ENCODE data around the gene TBXAS1. TPM values are rescaled to one million over a fixed set of nuclear protein-coding genes. Genes with fewer than 3 reads are reported as not detected.
"Not testable (repeated sequence)": the region's sequence is repeated elsewhere in the genome, so short reads cannot be mapped to it uniquely, and the experiment has no call there.

The TBXAS1 gene
- total RNA-seq, 1 donor: 67.8 TPM

- peaks cover 23% of the 10 kb centered on the region for H3K4me1 ChIP-seq (ENCODE audit: insufficient read depth, low read length)
- no peaks in the 10 kb centered on the region for H3K27me3 ChIP-seq (ENCODE audit: insufficient read depth, low read length)
- no peak overlapping the region for H3K4me3 ChIP-seq (ENCODE audit: low read length)
- no peaks in the 10 kb centered on the region for H3K9me3 ChIP-seq (ENCODE audit: low read depth, low read length)
Measured at GRCh38 chr7:139916717-139917395, 87.8 kb downstream of the TBXAS1 start.

GRCh38 chr7:139917851-139918250 is 88.8 kb downstream of the TBXAS1 start:
- Histone ChIP-seq H3K27me3 (ENCODE audit: insufficient read depth, low read length) (no peaks in the 10 kb centered on the region), H3K4me3 (ENCODE audit: low read length) (no peak overlapping the region), H3K9me3 (ENCODE audit: low read depth, low read length) (no peaks in the 10 kb centered on the region), H3K4me1 (ENCODE audit: insufficient read depth, low read length) (peaks cover 23% of the 10 kb centered on the region)

DNA sequence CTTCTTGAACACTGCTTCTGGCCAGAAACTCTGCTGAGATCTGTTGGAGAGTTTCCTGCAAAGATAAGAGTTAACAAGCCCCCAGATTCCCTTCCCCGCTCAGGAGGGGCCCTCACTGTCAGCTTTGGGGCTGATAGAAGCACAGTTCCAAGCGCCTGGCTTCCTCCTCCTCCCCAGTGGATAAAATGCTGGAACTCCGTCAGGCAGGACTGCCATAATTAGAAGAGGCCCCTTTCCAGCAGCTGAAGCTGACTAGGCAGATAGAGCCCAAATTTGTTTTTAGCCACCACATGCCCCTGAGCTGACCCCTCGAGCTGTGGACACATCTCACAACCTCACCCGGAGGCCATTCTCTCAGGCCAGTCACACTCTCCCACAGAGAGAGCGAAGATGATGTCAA is 89.4 kb downstream of the TBXAS1 start:
- H3K27me3 ChIP-seq (ENCODE audit: insufficient read depth, low read length): no peaks in the 10 kb centered on the region
- no peaks in the 10 kb centered on the region for H3K9me3 ChIP-seq (ENCODE audit: low read depth, low read length)
- H3K4me1 ChIP-seq (ENCODE audit: insufficient read depth, low read length): peaks cover 23% of the 10 kb centered on the region
- no peak overlapping the region for H3K4me3 ChIP-seq (ENCODE audit: low read length)

DNA sequence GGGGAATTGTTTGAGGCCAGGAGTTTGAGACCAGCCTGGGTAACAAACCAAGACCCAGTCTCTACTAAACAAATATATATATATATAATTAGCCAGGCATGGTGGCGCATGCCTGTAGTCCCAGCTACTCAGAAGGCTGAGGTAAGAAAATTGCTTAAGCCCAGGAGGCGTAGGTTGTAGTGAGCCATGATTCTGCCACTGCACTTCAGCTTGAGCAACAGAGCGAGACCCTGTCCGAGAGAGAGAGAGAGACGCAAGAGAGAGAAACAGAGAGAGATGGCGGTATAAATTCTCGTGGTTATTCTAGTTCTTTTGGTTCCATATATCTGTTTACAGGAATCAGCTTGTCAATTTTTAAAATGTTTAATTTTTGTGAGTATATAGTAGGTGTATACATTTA is 94.0 kb downstream of the TBXAS1 start:
- Histone ChIP-seq H3K27me3 (ENCODE audit: insufficient read depth, low read length) (no peaks in the 10 kb centered on the region), H3K4me3 (ENCODE audit: low read length) (no peak overlapping the region), H3K4me1 (ENCODE audit: insufficient read depth, low read length) (peaks cover 9% of the 10 kb centered on the region), H3K9me3 (ENCODE audit: low read depth, low read length) (no peaks in the 10 kb centered on the region)

DNA sequence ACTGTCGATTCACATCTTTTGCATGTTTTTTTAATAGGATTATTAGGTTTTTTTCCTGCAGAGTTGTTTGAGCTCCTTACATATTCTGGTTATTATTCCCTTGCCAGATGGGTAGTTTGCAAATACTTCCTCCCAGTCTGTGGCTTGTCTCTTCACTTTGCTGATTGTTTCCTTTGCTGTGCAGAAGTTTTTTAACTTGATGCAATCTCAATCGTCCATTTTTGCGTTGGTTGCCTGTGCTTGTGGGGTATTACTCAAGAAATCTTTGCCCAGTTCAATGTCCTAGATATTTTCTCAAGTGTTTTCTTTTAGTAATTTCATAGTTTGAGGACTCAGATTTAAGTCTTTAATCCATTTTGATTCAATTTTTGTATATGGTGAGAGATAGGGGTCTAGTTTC is 95.4 kb downstream of the TBXAS1 start:
- H3K4me1 ChIP-seq (ENCODE audit: insufficient read depth, low read length): peaks cover 9% of the 10 kb centered on the region

GRCh38 chr7:139929221-139929620 is 100.2 kb downstream of the TBXAS1 start:
- H3K4me3 ChIP-seq (ENCODE audit: low read length); H3K4me1 ChIP-seq (ENCODE audit: insufficient read depth, low read length); H3K9me3 ChIP-seq (ENCODE audit: low read depth, low read length); H3K27me3 ChIP-seq (ENCODE audit: insufficient read depth, low read length): not testable (repeated sequence)

More for the DNA sequence above, 95.4 kb downstream of the TBXAS1 start:
- Histone ChIP-seq H3K27me3 (ENCODE audit: insufficient read depth, low read length) (no peaks in the 10 kb centered on the region), H3K4me3 (ENCODE audit: low read length) (no peak overlapping the region), H3K9me3 (ENCODE audit: low read depth, low read length) (no peaks in the 10 kb centered on the region)

GRCh38 chr7:139930286-139930965 is 101.4 kb downstream of the TBXAS1 start:
- no peak overlapping the region for H3K4me3 ChIP-seq (ENCODE audit: low read length)
- peaks cover 7% of the 10 kb centered on the region for H3K4me1 ChIP-seq (ENCODE audit: insufficient read depth, low read length)
- H3K9me3 ChIP-seq (ENCODE audit: low read depth, low read length): no peaks in the 10 kb centered on the region
- H3K27me3 ChIP-seq (ENCODE audit: insufficient read depth, low read length): no peaks in the 10 kb centered on the region

DNA sequence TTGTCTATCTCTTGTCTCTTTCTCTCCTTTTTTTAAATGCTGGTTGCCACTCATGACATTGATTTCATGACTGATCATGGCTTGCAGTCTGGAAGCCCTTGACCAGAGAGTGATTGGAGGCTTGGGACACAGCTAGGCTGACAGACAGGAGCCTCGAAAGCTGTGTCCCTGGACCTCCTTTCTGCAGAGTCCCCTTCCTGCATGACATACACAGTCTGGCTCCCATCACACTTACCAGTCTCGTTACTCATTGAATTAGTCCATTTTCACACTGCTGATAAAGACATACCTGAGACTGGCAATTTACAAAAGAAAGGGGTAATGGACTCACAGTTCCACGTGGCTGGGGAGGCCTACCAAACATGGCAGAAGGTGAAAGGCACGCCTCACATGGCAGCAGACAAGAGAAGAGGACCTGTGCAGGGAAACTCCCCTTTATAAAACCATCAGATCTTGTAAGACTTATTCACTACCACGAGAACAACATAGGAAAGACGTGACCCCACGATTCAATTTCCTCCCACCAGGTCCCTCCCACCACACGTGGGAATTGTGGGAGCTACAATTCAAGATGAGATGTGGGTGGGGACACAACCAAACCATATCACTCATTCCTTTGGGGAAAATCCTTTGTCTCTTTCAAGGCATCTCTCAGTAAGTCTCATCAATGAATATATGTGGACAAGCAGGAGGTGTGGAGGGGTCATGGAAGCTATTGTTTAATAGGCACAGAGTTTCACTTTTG is 102.3 kb downstream of the TBXAS1 start:
- Histone ChIP-seq H3K4me3 (ENCODE audit: low read length) (no peak overlapping the region), H3K4me1 (ENCODE audit: insufficient read depth, low read length) (peaks cover 10% of the 10 kb centered on the region), H3K27me3 (ENCODE audit: insufficient read depth, low read length) (no peaks in the 10 kb centered on the region), H3K9me3 (ENCODE audit: low read depth, low read length) (no peaks in the 10 kb centered on the region)

GRCh38 chr7:139932531-139932930 is 103.5 kb downstream of the TBXAS1 start:
- peaks cover 22% of the 10 kb centered on the region for H3K4me1 ChIP-seq (ENCODE audit: insufficient read depth, low read length)
- H3K9me3 ChIP-seq (ENCODE audit: low read depth, low read length): no peaks in the 10 kb centered on the region

DNA sequence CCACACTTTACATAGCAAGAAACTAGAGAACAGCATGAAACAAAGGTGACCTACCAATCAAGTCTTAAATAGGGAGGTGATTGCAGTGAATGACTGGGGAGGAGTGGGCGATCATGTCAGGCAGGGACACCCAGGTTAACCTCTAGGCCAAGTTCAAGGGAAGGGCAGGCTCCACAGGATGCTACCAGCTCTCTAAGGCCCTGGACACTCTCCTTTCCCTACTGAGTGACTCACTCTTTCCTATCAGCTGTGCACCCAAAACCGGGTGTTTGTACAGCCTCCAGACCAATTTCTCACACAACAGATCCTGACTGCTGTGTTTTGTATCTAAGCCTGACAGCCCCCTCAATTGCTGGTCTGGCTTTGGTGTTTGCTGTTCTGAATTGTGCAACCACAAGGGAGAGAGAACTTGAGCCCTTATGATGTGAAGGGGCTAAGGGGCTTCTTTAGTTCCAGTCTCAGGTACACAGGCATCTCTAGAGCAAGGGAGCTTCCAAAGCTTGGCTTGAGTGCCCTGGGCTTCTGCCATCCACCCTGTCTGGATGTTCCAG is 107.8 kb downstream of the TBXAS1 start:
- peaks cover 39% of the 10 kb centered on the region for H3K4me1 ChIP-seq (ENCODE audit: insufficient read depth, low read length)
- no peaks in the 10 kb centered on the region for H3K27me3 ChIP-seq (ENCODE audit: insufficient read depth, low read length)
- no peak overlapping the region for H3K4me3 ChIP-seq (ENCODE audit: low read length)
- no peaks in the 10 kb centered on the region for H3K9me3 ChIP-seq (ENCODE audit: low read depth, low read length)

More at GRCh38 chr7:139932531-139932930, 103.5 kb downstream of the TBXAS1 start:
- H3K27me3 ChIP-seq (ENCODE audit: insufficient read depth, low read length): no peaks in the 10 kb centered on the region
- H3K4me3 ChIP-seq (ENCODE audit: low read length): no peak overlapping the region

DNA sequence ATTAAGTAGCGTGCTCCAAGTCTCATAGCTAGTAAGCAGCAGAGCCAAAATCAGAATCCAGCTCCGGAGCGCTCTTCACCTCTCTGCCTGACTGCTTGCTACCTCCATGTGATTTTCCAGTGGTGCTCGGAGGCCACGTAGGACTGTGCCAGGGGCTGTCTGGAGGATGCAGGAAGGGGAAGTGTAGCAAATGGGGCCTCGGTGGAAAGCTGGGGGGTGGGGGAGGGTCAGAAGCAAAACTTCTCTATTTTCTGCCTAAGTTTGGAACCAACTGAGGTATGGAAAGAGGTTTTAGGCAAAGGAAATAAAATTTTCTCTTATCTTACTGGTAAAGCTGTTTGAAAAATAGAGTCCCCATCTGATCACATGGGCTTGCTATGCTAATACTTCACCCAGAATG is 108.7 kb downstream of the TBXAS1 start:
- Histone ChIP-seq H3K27me3 (ENCODE audit: insufficient read depth, low read length) (no peaks in the 10 kb centered on the region), H3K4me3 (ENCODE audit: low read length) (no peak overlapping the region), H3K4me1 (ENCODE audit: insufficient read depth, low read length) (peaks cover 39% of the 10 kb centered on the region), H3K9me3 (ENCODE audit: low read depth, low read length) (no peaks in the 10 kb centered on the region)

DNA sequence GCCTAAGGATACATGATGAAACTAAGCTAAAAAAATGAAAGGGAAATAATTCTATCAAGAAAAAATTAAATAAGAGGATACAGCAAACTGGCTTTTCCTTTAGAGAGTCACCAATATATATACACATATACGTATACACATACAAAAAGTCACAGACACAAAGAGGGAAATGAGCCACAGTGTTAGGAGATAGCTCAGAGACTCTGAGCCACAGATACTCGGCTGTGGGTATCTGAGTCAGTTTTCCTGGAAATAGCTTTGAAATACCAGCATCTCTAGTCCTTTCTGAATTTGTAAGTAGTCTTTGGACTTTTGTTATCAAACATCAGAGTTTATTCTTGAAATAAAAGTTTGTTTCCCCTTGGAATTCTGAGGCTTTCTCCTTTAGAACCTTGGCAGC is 111.8 kb downstream of the TBXAS1 start:
- Histone ChIP-seq H3K4me1 (ENCODE audit: insufficient read depth, low read length) (peaks cover 32% of the 10 kb centered on the region), H3K27me3 (ENCODE audit: insufficient read depth, low read length) (no peaks in the 10 kb centered on the region), H3K4me3 (ENCODE audit: low read length) (no peak overlapping the region), H3K9me3 (ENCODE audit: low read depth, low read length) (no peaks in the 10 kb centered on the region)

DNA sequence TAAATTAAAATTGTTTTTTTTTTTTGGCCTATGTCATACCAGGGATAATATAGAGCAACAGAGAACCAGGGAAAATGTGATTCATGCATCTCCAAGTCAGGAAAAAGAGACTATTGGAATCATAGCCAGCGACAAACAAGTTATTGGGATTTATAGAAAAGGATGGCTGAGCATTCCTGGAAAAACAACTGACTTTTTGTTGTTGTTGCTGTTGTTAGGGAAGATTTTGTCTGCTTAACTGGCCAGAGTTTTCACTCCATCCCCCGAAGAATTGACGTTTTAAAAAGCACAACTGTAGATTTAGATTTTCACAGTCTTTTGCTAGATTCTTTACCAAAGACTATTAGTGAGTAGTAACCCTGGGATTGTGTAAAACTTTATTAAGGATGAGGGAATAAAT is 112.4 kb downstream of the TBXAS1 start:
- H3K4me3 ChIP-seq (ENCODE audit: low read length): no peak overlapping the region
- H3K4me1 ChIP-seq (ENCODE audit: insufficient read depth, low read length): peaks cover 29% of the 10 kb centered on the region
- H3K27me3 ChIP-seq (ENCODE audit: insufficient read depth, low read length): no peaks in the 10 kb centered on the region
- H3K9me3 ChIP-seq (ENCODE audit: low read depth, low read length): no peaks in the 10 kb centered on the region

- H3K4me1 ChIP-seq (ENCODE audit: insufficient read depth, low read length): peaks cover 24% of the 10 kb centered on the region
- no peak overlapping the region for H3K4me3 ChIP-seq (ENCODE audit: low read length)
- H3K27me3 ChIP-seq (ENCODE audit: insufficient read depth, low read length): no peaks in the 10 kb centered on the region
- H3K9me3 ChIP-seq (ENCODE audit: low read depth, low read length): no peaks in the 10 kb centered on the region
Measured at GRCh38 chr7:139941866-139942265, 112.8 kb downstream of the TBXAS1 start.

- no peaks in the 10 kb centered on the region for H3K9me3 ChIP-seq (ENCODE audit: low read depth, low read length)
- no peaks in the 10 kb centered on the region for H3K27me3 ChIP-seq (ENCODE audit: insufficient read depth, low read length)
- peaks cover 17% of the 10 kb centered on the region for H3K4me1 ChIP-seq (ENCODE audit: insufficient read depth, low read length)
- H3K4me3 ChIP-seq (ENCODE audit: low read length): no peak overlapping the region
Measured at GRCh38 chr7:139942636-139943035, 113.6 kb downstream of the TBXAS1 start.

Measured in mononuclear cell (primary cell).